Measurements from ENCODE around the gene VTI1A.
"Not testable (repeated sequence)": the region's sequence is repeated elsewhere in the genome, so short reads cannot be mapped to it uniquely, and the experiment has no call there.

Gene VTI1A

DNA sequence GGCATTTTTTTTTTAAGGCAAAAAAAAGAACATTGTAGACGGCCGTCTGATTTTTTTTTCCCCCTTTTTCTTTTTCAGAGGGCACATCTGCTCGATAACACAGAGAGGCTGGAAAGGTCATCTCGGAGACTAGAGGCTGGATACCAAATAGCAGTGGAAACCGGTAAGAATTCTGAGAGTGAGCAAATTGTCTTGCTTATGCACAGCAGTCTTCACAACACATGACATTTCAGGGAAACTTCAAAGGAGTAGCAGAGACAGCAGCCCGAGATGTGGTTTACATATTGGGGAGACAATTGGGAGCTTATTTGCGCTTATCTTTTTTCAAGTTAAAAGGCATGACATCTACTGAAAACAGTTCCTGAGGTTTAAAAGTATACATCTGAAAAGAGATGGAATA lies 91.2 kb downstream of the VTI1A start:
- ATAC-seq (replicated peaks; ENCODE audit: extremely low read depth, poor library complexity, severe bottlenecking) (no peak), DNase-seq (ENCODE audit: low spot score in 2 of 2) (no peak)
- H3K27me3 Mint-ChIP-seq = no peaks in the 10 kb centered on the region
- no peak overlapping the region for H3K4me3 Mint-ChIP-seq
- peaks cover 11% of the 10 kb centered on the region for H3K4me1 Mint-ChIP-seq
- H3K27ac Mint-ChIP-seq (ENCODE audit: low read depth) = no peak overlapping the region
- peaks cover 8% of the 10 kb centered on the region for H3K36me3 Mint-ChIP-seq (ENCODE audit: insufficient read depth)
- H3K9me3 Mint-ChIP-seq = peaks cover 4% of the 10 kb centered on the region

DNA sequence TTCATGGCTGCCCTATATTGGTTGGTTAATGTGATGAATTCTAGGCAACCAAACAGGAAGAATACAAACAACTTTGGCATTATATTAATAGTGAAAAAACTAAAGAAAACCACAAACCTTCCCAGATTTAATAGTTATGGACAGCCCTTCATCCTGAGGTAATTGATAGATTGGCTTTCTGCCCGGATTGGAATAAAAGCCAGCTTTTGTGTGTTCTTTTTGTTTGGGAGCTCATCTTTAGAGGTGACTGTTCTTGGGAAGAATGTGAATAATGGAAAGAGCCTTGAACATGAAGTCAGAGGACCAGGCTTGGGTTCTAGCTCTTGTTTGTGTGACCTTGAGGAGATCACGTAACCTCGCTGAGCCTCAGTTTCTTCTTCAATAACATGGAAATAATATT lies 92.3 kb downstream of the VTI1A start:
- Mint-ChIP-seq H3K27ac (ENCODE audit: low read depth) (no peak overlapping the region), H3K27me3 (no peaks in the 10 kb centered on the region), H3K4me3 (no peak overlapping the region), H3K36me3 (ENCODE audit: insufficient read depth) (peaks cover 8% of the 10 kb centered on the region), H3K4me1 (peaks cover 7% of the 10 kb centered on the region), H3K9me3 (peaks cover 4% of the 10 kb centered on the region)
- no peak for ATAC-seq (replicated peaks; ENCODE audit: extremely low read depth, poor library complexity, severe bottlenecking)
- no peak for DNase-seq (ENCODE audit: low spot score in 2 of 2)

DNA sequence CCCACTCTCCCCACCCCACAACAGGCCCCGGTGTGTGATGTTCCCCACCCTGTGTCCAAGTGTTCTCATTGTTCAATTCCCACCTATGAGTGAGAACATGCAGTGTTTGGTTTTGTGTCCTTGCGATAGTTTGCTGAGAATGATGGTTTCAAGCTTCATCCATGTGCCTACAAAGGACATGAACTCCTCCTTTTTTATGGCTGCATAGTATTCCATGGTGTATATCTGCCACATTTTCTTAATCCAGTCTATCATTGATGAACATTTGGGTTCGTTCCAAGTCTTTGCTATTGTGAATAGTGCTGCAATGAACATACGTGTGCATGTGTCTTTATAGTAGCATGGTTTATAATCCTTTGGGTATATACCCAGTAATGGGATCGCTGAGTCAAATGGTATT lies 95.8 kb downstream of the VTI1A start:
- H3K36me3 Mint-ChIP-seq (ENCODE audit: insufficient read depth); H3K9me3 Mint-ChIP-seq; ATAC-seq (replicated peaks; ENCODE audit: extremely low read depth, poor library complexity, severe bottlenecking); H3K27ac Mint-ChIP-seq (ENCODE audit: low read depth); DNase-seq (ENCODE audit: low spot score in 2 of 2); H3K27me3 Mint-ChIP-seq; H3K4me3 Mint-ChIP-seq; H3K4me1 Mint-ChIP-seq: not testable (repeated sequence)

DNA sequence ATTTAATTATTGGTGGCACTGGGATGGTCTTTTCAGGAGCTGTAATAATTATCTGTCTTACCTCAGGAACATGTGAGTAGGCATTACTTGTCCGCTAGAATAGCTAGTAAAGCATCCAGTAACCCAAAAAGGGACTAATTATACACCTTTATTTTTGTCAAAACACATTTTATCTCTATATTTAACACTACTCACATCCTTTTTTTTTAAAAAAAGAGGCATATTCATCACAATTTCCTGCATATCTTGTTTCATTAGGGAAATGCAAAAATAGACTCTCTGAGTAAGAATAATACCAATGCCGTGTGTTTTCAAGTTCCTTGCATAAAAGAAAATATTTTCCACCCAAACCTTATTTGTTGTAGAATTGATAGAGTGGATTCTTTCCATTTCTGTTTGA lies 99.5 kb downstream of the VTI1A start:
- peaks cover 9% of the 10 kb centered on the region for H3K4me1 Mint-ChIP-seq
- H3K9me3 Mint-ChIP-seq = peaks cover 4% of the 10 kb centered on the region
- no peak overlapping the region for H3K4me3 Mint-ChIP-seq
- ATAC-seq (replicated peaks; ENCODE audit: extremely low read depth, poor library complexity, severe bottlenecking) (no peak), DNase-seq (ENCODE audit: low spot score in 2 of 2) (no peak)
- H3K27me3 Mint-ChIP-seq = no peaks in the 10 kb centered on the region
- H3K27ac Mint-ChIP-seq (ENCODE audit: low read depth) = no peak overlapping the region
- peaks cover 2% of the 10 kb centered on the region for H3K36me3 Mint-ChIP-seq (ENCODE audit: insufficient read depth)

DNA sequence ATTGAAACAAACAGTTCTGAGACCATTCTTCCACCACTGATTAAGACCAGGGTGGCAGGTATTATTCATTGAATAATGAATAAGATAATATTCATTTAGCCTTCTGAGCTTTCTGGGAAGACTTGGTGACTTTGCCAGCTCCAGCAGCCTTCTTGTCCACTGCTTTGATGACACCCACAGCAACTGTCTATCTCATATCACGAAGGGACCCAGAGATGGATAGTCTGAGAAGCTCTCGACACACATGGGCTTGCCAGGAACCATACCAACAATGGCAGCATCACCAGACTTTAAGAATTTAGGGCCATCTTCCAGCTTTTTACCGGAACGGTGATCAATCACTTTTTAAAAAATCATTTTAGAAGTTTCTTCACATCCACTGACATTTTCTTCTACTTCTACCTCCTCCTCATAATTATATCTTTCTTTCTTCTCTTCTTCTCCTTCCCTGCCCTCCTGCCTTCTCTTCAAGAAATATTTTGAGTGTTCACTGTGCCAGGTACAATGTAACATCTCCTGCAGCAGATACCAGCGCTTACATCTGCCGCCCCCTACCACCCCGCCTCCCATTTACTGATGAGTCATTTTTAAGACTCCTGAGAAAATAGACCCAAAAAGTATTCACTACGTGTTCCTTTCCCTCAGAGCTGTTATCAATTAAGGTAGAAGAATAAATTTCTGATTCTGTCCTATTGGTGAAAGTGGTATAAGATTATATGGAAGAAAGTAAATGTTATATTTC lies 101.7 kb downstream of the VTI1A start:
- Mint-ChIP-seq H3K27me3 (no peaks in the 10 kb centered on the region), H3K9me3 (no peaks in the 10 kb centered on the region), H3K4me1 (peaks cover 9% of the 10 kb centered on the region), H3K36me3 (ENCODE audit: insufficient read depth) (peaks cover 2% of the 10 kb centered on the region), H3K4me3 (no peak overlapping the region), H3K27ac (ENCODE audit: low read depth) (no peak overlapping the region)
- DNase-seq (ENCODE audit: low spot score in 2 of 2) (no peak), ATAC-seq (replicated peaks; ENCODE audit: extremely low read depth, poor library complexity, severe bottlenecking) (no peak)

DNA sequence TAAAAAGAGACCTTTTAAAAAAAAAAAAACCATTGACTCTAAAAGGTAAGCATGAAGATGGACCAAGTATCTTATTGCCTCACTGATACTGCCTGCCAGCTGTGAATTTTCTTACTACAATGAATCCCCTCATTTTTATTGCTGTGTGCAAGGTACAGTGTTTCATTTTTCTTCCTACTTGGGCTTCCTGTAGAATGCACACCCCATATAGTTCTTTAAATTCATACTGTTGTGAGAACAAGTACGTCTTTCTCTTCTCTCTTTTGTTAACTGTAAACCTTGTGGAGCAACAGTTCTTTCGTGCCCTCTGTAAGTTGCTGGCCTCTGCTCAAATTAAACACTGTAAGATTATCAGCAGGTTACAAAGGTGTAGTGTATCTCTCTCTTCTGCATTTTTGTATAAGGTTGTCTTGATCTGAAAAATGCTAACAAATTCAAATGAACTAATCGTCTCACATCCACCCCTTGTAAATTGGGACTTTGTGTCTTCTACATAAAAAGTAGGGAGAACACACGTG lies 105.6 kb downstream of the VTI1A start:
- H3K27me3 Mint-ChIP-seq = no peaks in the 10 kb centered on the region
- peaks cover 2% of the 10 kb centered on the region for H3K36me3 Mint-ChIP-seq (ENCODE audit: insufficient read depth)
- H3K4me3 Mint-ChIP-seq = no peak overlapping the region
- H3K4me1 Mint-ChIP-seq = peaks cover 5% of the 10 kb centered on the region
- ATAC-seq (replicated peaks; ENCODE audit: extremely low read depth, poor library complexity, severe bottlenecking) (no peak), DNase-seq (ENCODE audit: low spot score in 2 of 2) (no peak)
- no peaks in the 10 kb centered on the region for H3K9me3 Mint-ChIP-seq
- H3K27ac Mint-ChIP-seq (ENCODE audit: low read depth) = no peak overlapping the region

DNA sequence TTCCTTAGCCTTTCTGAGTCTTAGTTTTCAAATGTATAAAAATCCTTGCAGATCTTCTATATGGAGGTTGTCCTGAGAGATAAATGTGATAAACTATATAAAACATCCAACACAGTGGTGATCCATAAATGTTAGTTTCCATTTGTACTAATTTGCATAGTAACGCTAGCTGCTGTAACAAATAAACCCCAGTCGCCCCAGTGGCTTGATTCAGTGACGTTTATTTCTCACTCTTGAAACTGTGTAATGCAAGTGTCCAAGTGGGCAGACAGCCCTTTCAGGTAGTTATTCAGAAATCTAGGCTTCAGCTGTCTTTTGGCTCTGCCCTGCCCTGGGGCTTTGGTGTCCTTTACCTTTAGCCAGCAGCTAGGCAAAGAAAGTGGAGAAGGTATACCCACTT lies 106.3 kb downstream of the VTI1A start:
- Mint-ChIP-seq H3K9me3 (no peaks in the 10 kb centered on the region), H3K4me1 (peaks cover 5% of the 10 kb centered on the region), H3K36me3 (ENCODE audit: insufficient read depth) (peaks cover 2% of the 10 kb centered on the region), H3K27ac (ENCODE audit: low read depth) (no peak overlapping the region), H3K4me3 (no peak overlapping the region), H3K27me3 (no peaks in the 10 kb centered on the region)
- no peak for ATAC-seq (replicated peaks; ENCODE audit: extremely low read depth, poor library complexity, severe bottlenecking)
- no peak for DNase-seq (ENCODE audit: low spot score in 2 of 2)

DNA sequence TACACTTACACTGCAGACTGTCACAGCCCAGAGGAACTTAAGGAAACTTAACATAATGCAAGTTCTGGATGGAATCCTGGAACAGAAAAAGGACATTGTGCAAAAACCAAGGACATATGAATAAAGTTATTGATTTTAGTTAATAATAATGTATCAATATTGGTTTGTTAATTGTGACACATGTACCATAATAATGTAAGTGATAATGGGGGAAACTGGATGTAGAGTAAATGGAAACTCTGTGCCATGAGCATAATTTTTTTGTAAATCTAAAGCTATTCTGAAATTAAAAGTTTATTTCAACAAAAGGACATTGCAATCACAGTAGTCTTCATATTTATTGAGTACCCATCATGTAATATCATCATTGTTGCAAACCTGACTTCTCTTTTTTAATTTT lies 107.2 kb downstream of the VTI1A start:
- Mint-ChIP-seq H3K27ac (ENCODE audit: low read depth) (no peak overlapping the region), H3K27me3 (no peaks in the 10 kb centered on the region), H3K4me3 (no peak overlapping the region), H3K9me3 (no peaks in the 10 kb centered on the region), H3K36me3 (ENCODE audit: insufficient read depth) (no peaks in the 10 kb centered on the region), H3K4me1 (peaks cover under 1% of the 10 kb centered on the region)
- ATAC-seq (replicated peaks; ENCODE audit: extremely low read depth, poor library complexity, severe bottlenecking) (no peak), DNase-seq (ENCODE audit: low spot score in 2 of 2) (no peak)

DNA sequence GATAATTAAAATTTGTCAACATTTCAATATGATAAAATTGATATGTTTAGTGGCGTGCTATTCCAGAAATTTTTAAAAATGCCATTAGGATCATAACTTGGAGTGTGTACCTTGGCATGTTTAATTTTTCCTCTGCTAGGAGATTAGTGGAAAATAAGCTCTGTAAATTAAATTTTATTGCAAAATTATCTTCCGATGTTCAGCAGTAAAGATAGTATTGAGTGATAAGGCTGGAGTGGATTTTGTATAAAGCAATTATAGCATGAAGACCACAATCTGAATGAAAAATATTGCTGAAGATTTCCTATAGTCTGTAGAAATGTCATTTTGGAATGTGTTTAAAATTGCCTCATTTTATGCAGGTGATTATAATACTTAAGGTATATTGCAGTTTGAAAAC lies 110.2 kb downstream of the VTI1A start:
- no peaks in the 10 kb centered on the region for H3K27me3 Mint-ChIP-seq

DNA sequence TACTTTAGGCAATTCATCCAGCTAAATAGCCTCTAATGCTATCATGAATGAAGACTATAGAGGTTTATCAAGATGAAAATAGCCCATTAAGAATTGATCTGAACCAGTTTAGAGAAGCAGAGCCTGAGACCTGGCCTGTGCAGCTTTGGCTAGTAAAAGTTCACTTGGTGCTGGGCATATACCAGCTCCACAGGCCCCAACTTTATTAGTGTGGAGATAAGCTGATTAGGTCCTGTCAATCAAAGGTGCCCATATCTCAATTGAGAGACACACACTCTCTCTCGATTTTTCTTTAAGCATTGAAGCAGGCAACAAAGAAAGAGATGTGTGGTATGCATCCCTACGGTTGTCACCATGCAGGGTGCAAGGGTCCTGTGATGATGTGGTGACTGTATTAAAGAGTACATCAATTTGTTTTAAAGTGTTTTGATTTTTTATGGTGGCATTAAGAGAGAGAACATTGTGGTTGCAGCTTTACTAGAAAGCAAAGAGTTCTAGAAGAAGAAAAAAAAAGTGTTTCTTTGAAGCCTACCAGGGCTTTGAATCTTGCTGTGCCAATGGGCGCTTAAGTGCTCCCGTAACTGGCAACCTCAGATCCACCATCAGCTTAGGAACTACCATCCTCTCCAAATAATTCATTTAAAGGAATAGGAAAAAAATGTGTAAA lies 111.6 kb downstream of the VTI1A start:
- Mint-ChIP-seq H3K9me3 (no peaks in the 10 kb centered on the region), H3K27me3 (no peaks in the 10 kb centered on the region), H3K4me1 (peaks cover 6% of the 10 kb centered on the region), H3K36me3 (ENCODE audit: insufficient read depth) (no peaks in the 10 kb centered on the region), H3K27ac (ENCODE audit: low read depth) (no peak overlapping the region), H3K4me3 (no peak overlapping the region)
- ATAC-seq (replicated peaks; ENCODE audit: extremely low read depth, poor library complexity, severe bottlenecking) = no peak
- DNase-seq (ENCODE audit: low spot score in 2 of 2) = no peak

More for the DNA sequence above, 110.2 kb downstream of the VTI1A start:
- ATAC-seq (replicated peaks; ENCODE audit: extremely low read depth, poor library complexity, severe bottlenecking) (no peak), DNase-seq (ENCODE audit: low spot score in 2 of 2) (no peak)
- Mint-ChIP-seq H3K36me3 (ENCODE audit: insufficient read depth) (no peaks in the 10 kb centered on the region), H3K4me3 (no peak overlapping the region), H3K27ac (ENCODE audit: low read depth) (no peak overlapping the region), H3K9me3 (no peaks in the 10 kb centered on the region), H3K4me1 (peaks cover 6% of the 10 kb centered on the region)

DNA sequence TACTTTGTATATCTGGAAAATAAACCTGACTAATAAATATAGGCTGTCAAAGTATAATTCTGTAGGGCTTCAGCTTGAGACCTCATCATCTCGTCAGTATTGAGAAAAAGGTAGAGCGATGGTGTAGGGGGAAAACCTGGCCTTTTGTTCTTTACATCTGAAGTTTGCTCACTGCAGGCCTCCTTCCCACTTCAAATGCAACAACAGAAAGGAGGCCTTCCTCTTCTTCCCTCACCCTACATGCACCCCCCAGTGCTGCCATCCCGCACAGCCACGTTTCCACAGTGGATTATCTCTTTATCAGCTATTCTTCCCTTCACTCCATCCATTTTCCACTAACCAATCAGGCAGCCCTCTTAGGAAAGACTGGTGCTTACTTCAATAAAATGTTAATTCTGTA lies 112.3 kb downstream of the VTI1A start:
- Mint-ChIP-seq H3K27ac (ENCODE audit: low read depth) (no peak overlapping the region), H3K36me3 (ENCODE audit: insufficient read depth) (no peaks in the 10 kb centered on the region), H3K4me1 (peaks cover 6% of the 10 kb centered on the region)

DNA sequence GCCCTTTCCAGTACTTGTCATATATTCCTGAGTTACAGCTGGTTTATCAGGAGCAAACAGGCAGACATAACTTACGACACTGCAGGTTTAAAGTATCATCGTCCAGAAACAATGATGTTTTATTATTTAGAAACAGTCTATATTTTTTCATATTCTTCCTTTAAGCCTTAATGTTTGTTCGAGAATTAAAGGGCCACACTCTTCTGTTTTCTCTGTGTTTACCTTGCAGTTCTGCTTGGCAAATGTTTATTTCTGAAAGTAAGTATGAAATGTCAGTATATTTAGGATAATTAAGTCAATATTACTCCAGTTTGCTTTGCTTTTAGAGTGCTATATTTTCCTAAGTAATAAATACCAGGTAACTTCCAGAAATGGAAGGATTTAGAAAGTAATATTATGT lies 115.1 kb downstream of the VTI1A start:
- Mint-ChIP-seq H3K27ac (ENCODE audit: low read depth) (no peak overlapping the region), H3K4me3 (no peak overlapping the region), H3K4me1 (peaks cover 6% of the 10 kb centered on the region), H3K27me3 (no peaks in the 10 kb centered on the region), H3K36me3 (ENCODE audit: insufficient read depth) (no peaks in the 10 kb centered on the region), H3K9me3 (no peaks in the 10 kb centered on the region)
- ATAC-seq (replicated peaks; ENCODE audit: extremely low read depth, poor library complexity, severe bottlenecking) = no peak
- DNase-seq (ENCODE audit: low spot score in 2 of 2) = no peak

More for the DNA sequence above, 112.3 kb downstream of the VTI1A start:
- no peak overlapping the region for H3K4me3 Mint-ChIP-seq
- no peaks in the 10 kb centered on the region for H3K9me3 Mint-ChIP-seq
- ATAC-seq (replicated peaks; ENCODE audit: extremely low read depth, poor library complexity, severe bottlenecking) (no peak), DNase-seq (ENCODE audit: low spot score in 2 of 2) (no peak)
- no peaks in the 10 kb centered on the region for H3K27me3 Mint-ChIP-seq

All from central memory CD8-positive, alpha-beta T cell (primary cell).